ENCODE results near the gene RAB4A.

RAB4A gene

DNA sequence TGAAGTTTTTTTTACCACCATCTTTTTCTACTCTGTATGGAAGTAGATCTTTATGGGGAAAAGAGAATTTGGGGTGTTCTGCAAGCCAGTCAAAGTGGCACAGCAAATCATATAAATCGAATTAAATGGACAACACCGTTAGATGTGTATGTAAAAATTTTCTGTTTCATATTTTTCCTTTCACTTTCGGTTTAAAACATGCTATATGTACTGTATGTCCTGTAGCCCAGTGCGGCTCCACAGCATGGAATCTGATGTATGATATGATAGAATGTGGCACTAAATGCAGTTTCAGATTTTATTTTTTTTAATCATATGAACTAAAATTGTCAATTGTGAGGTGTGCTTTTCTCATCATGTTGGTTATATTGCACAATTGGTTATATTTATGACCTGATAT, 32.9 kb downstream of the RAB4A start:
- TF ChIP-seq RAD21 (IDR thresholded peaks at IDR 0.05; ENCODE audit: low read depth): no peak
- TF ChIP-seq TEAD4 (IDR thresholded peaks at IDR 0.05): no peak
- TF ChIP-seq NFIC (IDR thresholded peaks at IDR 0.05): no peak
- TF ChIP-seq MAX (IDR thresholded peaks at IDR 0.05): no peak
- no peak for TF ChIP-seq FOXM1 (IDR thresholded peaks at IDR 0.05; ENCODE audit: borderline replicate concordance, low read depth)
- no peak for TF ChIP-seq YY1 (IDR thresholded peaks at IDR 0.05; ENCODE audit: low read depth)

GRCh38 chr1:229305392-229305791, 34.5 kb downstream of the RAB4A start:
- TF ChIP-seq EP300 (IDR thresholded peaks at IDR 0.05; ENCODE audit: borderline replicate concordance) (no peak), ZBTB7A (IDR thresholded peaks at IDR 0.05; ENCODE audit: low read depth) (no peak), CREB1 (IDR thresholded peaks at IDR 0.05; ENCODE audit: low read depth) (no peak), MAX (IDR thresholded peaks at IDR 0.05) (no peak), TEAD4 (IDR thresholded peaks at IDR 0.05) (no peak), CEBPB (IDR thresholded peaks at IDR 0.05) (no peak), TAF1 (IDR thresholded peaks at IDR 0.05; ENCODE audit: low read depth) (no peak), TCF12 (IDR thresholded peaks at IDR 0.05; ENCODE audit: low read depth) (no peak), NFIC (IDR thresholded peaks at IDR 0.05) (no peak), EGR1 (IDR thresholded peaks at IDR 0.05) (no peak), RAD21 (IDR thresholded peaks at IDR 0.05; ENCODE audit: low read depth) (no peak), YY1 (IDR thresholded peaks at IDR 0.05; ENCODE audit: low read depth) (no peak), FOXM1 (IDR thresholded peaks at IDR 0.05; ENCODE audit: borderline replicate concordance, low read depth) (no peak)
- TF ChIP-seq, protein P1, sequence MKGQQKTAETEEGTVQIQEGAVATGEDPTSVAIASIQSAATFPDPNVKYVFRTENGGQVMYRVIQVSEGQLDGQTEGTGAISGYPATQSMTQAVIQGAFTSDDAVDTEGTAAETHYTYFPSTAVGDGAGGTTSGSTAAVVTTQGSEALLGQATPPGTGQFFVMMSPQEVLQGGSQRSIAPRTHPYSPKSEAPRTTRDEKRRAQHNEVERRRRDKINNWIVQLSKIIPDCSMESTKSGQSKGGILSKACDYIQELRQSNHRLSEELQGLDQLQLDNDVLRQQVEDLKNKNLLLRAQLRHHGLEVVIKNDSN (IDR thresholded peaks at IDR 0.05): no peak
- TF ChIP-seq, protein P2, sequence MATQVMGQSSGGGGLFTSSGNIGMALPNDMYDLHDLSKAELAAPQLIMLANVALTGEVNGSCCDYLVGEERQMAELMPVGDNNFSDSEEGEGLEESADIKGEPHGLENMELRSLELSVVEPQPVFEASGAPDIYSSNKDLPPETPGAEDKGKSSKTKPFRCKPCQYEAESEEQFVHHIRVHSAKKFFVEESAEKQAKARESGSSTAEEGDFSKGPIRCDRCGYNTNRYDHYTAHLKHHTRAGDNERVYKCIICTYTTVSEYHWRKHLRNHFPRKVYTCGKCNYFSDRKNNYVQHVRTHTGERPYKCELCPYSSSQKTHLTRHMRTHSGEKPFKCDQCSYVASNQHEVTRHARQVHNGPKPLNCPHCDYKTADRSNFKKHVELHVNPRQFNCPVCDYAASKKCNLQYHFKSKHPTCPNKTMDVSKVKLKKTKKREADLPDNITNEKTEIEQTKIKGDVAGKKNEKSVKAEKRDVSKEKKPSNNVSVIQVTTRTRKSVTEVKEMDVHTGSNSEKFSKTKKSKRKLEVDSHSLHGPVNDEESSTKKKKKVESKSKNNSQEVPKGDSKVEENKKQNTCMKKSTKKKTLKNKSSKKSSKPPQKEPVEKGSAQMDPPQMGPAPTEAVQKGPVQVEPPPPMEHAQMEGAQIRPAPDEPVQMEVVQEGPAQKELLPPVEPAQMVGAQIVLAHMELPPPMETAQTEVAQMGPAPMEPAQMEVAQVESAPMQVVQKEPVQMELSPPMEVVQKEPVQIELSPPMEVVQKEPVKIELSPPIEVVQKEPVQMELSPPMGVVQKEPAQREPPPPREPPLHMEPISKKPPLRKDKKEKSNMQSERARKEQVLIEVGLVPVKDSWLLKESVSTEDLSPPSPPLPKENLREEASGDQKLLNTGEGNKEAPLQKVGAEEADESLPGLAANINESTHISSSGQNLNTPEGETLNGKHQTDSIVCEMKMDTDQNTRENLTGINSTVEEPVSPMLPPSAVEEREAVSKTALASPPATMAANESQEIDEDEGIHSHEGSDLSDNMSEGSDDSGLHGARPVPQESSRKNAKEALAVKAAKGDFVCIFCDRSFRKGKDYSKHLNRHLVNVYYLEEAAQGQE (IDR thresholded peaks at IDR 0.05; ENCODE audit: low read depth): no peak

DNA sequence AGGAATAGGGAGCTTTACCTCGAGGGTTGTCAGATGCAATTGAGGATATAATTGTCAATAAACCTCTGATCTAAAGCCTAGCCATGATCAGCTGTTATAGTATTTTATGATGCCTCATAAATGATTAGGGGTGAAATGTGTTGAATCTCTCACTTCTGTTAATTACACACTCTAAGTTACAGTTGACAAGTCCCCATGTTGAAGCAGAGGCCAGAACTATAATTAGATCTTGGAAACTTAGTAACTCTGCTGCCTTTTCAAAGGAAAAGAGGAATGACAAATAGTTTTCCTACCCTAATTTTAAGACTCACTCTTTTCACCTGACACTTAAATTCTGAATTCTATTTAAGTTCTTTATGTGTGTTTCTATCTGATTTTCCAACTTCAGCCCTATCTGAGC, 38.2 kb downstream of the RAB4A start:
- no peak for TF ChIP-seq TAF1 (IDR thresholded peaks at IDR 0.05; ENCODE audit: low read depth)
- no peak for TF ChIP-seq NFIC (IDR thresholded peaks at IDR 0.05)
- TF ChIP-seq CEBPB (IDR thresholded peaks at IDR 0.05): no peak
- TF ChIP-seq EP300 (IDR thresholded peaks at IDR 0.05; ENCODE audit: borderline replicate concordance): no peak
- TF ChIP-seq TEAD4 (IDR thresholded peaks at IDR 0.05): no peak
- no peak for TF ChIP-seq RAD21 (IDR thresholded peaks at IDR 0.05; ENCODE audit: low read depth)
- TF ChIP-seq FOXM1 (IDR thresholded peaks at IDR 0.05; ENCODE audit: borderline replicate concordance, low read depth): no peak
- TF ChIP-seq ZBTB7A (IDR thresholded peaks at IDR 0.05; ENCODE audit: low read depth): no peak
- TF ChIP-seq, protein P2 (IDR thresholded peaks at IDR 0.05; ENCODE audit: low read depth): no peak
- TF ChIP-seq YY1 (IDR thresholded peaks at IDR 0.05; ENCODE audit: low read depth): no peak
- no peak for TF ChIP-seq TCF12 (IDR thresholded peaks at IDR 0.05; ENCODE audit: low read depth)
- TF ChIP-seq CREB1 (IDR thresholded peaks at IDR 0.05; ENCODE audit: low read depth): no peak
- TF ChIP-seq MAX (IDR thresholded peaks at IDR 0.05): no peak
- TF ChIP-seq, protein P1 (IDR thresholded peaks at IDR 0.05): no peak
- TF ChIP-seq EGR1 (IDR thresholded peaks at IDR 0.05): no peak

- TF ChIP-seq MAX (IDR thresholded peaks at IDR 0.05) (no peak), CEBPB (IDR thresholded peaks at IDR 0.05) (no peak), FOXM1 (IDR thresholded peaks at IDR 0.05; ENCODE audit: borderline replicate concordance, low read depth) (no peak), ZBTB7A (IDR thresholded peaks at IDR 0.05; ENCODE audit: low read depth) (no peak), NFIC (IDR thresholded peaks at IDR 0.05) (no peak), CREB1 (IDR thresholded peaks at IDR 0.05; ENCODE audit: low read depth) (no peak), TEAD4 (IDR thresholded peaks at IDR 0.05) (no peak), EGR1 (IDR thresholded peaks at IDR 0.05) (no peak), RAD21 (IDR thresholded peaks at IDR 0.05; ENCODE audit: low read depth) (no peak), EP300 (IDR thresholded peaks at IDR 0.05; ENCODE audit: borderline replicate concordance) (no peak), TAF1 (IDR thresholded peaks at IDR 0.05; ENCODE audit: low read depth) (no peak), YY1 (IDR thresholded peaks at IDR 0.05; ENCODE audit: low read depth) (no peak), TCF12 (IDR thresholded peaks at IDR 0.05; ENCODE audit: low read depth) (no peak)
- TF ChIP-seq, protein P2 (IDR thresholded peaks at IDR 0.05; ENCODE audit: low read depth): no peak
- TF ChIP-seq, protein P1 (IDR thresholded peaks at IDR 0.05): no peak
Measured at GRCh38 chr1:229309684-229310083, 38.8 kb downstream of the RAB4A start.
